Stimulated activated CD8-positive, alpha-beta memory T cell treated with anti-CD3 and anti-CD28 coated beads, Interleukin-12 subunit alpha, Interleukin-12 subunit beta, amount 100 ng/mL, for 24 hours (primary cell): ENCODE measurements around the gene SACS.

Experiments used
- DNase-seq: peaks from one replicate; pipeline ENCODE4 v3.0.0-alpha.2; 2020; ENCODE audit errors: extremely low read depth

Gene SACS

GRCh38 chr13:23289917-23290357, 143.6 kb downstream of the SACS start:
- DNase-seq = no peak

- no peak for DNase-seq
Observed at GRCh38 chr13:23288995-23289394, 144.5 kb downstream of the SACS start.

- no peak for DNase-seq
Observed at GRCh38 chr13:23288564-23288963, 144.9 kb downstream of the SACS start.

DNA sequence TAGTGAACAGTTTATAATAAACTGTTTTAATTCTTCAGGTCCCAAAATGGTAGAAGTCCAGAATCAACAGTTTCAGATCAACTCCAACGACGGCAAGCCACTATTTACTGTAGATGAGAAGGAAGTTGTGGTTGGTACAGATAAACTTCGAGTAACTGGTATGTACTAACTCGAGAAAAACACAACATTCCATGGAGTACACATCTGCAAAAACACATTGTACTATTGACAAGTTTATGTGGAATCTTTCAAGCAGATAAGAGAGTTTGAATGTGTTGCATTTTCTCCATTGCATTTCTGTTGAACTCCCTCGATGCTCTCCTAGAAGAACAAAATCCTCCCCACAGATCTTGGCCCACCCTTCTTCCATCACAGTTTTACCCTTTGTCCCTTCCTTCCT, 154.2 kb downstream of the SACS start:
- DNase-seq = no peak
